Limb (tissue), 2 donors: ENCODE measurements around the gene HEATR9.
A peak's percentile ranks its signal among the peaks of the same experiment; 100 is the strongest.

Experiments used
- DNase-seq, 2 donors: peaks; one replicate each; pipeline ENCODE4 v3.0.0-alpha.2; 2016; ENCODE audit errors: extremely low spot score in 2 of 2

The HEATR9 gene

DNA sequence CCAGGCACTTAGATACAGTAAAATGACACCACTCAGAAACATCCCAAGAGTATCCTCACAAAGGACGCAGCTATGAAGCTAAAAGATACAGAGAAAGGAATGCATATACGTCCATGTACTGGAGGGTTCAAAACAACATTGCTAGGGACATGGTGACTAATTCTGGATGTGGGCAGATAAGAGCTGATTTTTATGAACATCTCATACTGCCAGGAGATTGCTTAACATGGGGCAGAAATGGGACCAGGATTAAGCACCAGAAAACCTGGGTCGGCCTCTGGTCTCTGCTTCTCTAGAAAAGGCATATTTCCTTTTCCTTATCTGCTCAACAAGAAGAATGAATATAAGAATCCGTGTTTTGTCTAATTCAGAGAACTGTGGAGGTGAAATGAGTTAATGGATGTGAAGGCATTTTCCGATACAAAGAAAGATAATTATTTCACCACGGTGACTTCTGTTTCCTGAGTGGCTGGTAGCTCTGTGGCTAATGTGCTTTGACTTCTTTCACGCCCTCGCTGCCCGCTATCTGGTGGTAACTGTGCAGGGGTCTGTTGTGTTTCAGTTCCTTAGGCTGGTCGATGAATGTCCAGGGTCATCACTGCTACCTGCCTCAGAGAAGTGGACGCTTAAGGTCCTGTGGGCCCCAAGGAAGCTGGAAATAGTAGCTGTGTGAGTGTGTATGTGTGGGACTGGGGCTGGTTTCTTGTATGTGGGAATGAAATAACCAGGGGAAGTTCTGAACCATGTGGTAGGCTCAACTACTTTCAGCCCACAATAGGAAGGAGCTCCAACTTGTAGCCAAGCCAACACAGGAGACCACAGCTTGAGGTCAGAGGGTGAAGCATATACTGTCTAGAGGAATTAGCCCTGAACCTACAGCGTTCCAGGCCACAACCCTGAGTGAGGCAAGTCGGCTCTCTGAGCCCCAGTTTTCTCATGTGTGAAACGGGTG is 27.2 kb upstream of the HEATR9 start:
- DNase-seq: no peak

DNA sequence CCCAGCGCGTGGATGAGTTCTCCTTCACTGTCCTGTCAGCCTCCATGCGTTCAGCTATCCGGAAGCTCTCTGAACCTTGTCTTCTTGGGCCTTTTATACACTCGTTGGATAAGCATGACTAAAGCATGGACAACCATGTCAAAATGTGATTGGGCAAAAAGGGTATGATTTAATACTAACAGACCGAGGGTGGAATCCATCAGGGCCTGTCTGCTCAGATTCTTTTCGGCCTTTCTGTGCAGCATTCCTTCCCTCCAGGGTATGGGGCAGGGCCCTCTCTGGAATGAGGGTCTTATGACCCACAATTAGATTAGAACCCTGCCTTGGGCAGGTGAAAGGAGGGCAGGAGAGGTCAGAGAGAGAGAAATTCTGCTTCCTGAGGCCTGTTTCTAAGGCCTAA is 25.5 kb upstream of the HEATR9 start:
- DNase-seq: no peak

DNA sequence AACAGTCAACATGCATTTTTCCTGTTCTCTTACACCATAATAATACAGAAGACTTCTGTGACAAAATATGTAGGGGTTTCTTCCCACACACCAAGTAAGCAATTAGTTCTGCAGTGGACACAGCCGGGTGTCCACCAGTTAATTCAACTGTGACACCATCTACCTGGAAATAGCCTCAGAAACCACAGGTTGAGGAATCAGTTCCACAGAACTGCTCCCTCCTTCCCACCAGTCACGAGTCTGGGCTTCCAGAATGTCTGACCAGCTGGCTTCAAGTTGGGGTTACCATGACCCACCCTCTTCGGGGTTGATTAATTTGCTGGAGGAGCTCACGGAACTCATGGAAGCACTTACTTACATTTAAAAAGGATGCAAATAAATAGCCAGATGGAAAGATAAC is 25.1 kb upstream of the HEATR9 start:
- DNase-seq: no peak

DNA sequence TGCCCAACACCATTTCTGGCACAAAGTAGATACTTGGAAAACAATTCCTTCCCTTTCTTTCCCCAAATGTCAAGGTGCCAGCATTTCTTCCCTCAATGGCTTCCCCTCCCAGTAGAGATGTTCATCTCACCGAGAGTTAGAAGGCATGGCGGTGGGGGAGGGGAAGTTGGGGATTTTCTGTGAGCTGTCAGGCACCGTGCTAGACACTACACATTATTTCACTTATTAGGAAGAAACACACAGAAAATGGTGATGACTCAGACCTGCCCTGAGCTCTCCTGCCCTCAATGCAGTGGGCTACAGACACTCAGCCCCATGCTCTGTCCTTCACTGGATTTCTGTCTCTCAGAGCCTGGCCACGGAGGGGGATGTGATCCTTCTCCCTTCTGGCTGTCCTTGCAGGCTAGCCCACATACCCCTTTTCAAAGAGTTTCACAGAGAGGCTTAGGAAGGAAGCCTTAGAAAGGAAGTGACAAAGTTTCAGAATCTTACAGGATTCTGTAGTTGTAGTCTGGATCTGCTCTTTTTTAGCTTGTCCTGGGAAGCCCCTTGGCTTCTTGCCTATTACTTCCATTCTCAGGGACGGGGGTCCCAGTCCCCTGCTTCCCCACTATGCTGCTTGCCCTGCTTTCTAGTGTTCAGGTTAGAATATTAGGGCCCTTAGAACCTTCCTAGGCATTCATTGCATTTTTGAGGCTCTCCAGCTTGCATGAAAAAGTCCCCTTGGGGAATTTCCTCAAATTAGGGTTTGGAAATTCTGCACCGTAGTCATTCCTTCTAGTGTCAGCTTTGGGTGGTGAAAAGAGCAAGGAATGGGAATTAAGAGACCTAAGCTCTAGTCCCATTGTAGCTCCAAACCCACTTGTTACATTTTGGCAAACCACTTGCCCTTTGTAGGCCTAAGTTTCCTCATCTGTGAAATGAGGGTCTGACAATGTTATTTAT is 23.7 kb upstream of the HEATR9 start:
- DNase-seq: no peak

DNA sequence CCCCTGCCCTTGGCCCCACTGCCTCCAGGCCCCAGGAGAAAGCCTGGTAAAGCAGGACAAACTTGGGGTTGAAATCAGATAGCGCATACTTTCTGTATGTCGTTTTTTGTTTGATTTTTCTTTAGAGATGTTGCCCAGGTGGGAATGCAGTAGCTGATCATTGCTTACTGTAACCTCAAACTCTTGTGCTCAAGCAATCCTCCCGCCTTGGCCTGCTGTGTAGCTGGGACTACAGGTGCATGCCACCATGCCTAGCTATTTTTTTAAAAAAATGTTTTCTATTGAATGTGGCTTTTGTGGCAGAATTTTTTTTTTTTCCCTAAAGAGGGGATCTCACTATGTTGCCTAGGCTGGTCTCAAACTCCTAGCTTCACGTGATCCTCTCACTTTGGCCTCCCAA is 22.6 kb upstream of the HEATR9 start:
- no peak for DNase-seq

DNA sequence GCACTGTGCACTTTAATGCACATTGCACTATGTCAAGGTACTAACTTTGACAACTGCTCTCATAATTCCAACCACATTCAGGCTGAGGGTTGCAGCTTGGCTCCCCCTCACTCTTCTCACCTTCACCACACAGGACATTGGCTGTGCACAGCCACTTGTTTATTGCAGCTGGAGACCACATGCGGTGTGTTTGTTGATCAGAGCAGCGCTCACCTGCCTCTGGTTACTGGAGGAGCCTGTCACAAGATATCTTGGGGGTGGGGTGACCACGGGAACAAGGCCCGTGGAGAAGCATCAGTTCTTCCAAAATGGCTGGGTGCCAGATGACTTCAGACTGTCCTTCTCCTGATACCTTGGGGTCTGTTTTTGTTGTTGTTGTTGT is 22.1 kb upstream of the HEATR9 start:
- DNase-seq: no peak

DNA sequence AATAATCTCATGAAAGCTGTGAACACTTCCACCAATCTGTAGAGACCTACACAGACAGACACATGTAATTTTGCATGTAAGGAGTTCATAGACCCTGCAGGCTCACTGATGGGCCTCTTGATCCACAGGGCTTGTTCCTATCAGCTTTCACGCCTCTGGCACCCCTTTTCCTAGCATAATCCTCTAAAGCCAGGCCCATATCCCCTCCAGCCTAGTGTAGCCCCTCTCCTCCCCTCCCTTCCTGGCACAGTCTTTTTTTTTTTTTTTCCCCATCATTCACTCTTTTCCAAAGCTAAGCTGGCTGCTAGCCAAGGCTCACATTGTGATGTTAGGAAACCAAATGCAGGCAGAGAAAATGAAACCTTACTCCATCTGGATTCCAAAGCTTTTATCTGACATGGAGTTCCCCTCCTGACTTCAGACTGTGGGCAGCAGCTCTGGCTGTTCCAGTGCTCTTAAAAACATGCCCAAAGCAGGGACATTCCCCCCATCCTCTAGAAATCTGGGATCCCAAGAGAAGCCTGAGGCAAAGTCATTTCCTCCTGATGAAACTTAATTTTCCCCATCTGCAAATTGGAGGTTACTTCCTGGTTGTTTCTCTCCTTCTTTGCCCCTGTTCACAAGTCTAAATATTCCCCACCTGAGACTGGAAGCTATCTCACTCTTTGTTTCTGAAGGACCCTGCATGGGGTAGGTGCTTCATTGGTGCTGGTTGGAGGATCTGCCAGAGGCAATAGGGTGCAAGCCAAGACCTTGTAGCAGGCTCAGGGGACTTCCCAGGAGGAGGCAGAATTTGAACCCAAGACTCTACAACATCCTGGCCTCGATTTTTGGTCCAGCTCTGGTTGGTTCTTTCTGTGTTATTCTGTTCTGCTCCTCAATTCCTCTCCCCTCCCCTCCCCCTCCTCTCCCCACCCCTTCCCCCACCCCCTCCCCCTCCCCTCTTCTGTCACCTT is 21.4 kb upstream of the HEATR9 start:
- DNase-seq: peak; percentile 71 to 80

DNA sequence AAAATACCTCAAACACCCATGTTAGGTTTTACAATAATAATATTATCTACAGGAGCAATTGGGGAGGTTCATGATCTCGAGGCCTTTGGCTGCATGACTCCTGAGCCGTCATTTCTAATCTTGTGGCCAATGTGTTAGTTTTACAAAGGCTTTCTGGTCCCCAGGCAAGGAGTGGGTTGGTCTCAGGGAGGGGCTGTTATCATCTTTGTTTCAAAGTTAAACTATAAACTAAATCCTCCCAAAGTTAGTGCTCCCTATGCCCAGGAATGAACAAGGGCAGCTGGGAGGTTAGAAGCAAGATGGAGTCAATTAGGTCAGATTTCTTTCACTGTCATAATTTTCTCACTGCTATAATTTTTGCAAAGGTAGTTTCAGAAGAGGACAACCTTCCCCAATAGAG is 20.6 kb upstream of the HEATR9 start:
- no peak for DNase-seq

DNA sequence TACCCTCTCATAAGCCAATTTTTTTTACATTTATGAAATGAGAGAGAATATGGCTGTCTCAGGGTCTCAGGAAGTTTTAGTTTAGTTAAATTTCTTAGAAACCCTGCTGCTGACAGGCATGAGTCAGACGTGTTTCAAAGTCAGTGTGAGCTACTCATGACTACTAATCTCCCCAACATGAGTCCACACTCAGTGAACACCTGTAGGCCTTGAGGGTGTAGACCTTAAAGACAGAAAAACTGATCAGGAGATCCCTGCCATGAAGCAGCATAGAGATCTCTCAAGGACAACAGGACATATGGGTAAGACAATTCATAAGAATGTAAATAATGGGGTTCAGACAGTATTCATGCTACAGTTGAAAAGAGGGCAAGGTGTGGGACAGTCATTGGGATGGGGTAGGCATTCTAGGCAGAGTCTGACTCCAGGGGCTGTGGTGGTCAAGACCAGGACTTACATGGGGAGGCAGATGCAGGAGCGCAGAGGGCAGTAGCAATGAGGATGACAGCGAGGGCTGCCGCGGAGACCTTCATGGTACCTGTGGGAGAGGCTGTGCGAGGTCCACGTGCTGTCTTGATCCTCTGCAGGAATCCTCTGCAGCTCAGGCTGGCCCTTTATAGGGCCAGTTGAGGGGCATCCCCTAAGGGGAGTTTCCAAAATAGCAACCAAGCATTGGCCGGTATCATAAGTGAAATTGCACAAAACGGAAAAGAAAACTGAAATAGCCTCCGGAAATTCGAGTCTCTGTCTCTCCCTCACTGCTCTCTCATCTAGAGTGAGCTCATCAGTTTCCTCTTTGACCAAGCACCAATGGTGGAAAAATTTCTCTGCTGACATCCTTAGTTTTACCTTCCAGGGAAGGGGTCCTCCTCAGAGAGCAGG is 11.3 kb upstream of the HEATR9 start, which contains the start of gene CCL5:
TSS of gene CCL5 (minus strand) at position 588 of the 882 bp plus-strand sequence.
- DNase-seq: no peak

DNA sequence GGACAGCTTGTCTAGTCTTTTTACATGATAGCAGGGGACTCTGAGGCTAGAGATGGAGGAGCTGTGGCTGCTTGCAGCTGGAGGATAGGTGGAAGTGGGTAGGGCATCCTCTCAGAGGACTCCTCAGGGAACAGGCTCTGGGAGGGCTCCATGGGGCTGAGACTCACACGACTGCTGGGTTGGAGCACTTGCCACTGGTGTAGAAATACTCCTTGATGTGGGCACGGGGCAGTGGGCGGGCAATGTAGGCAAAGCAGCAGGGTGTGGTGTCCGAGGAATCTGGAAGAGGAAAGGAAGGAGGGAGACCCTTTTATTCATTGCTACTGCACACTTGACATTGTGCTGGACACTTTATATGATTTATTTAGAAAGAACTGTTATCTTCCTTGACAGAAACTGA is 9.7 kb upstream of the HEATR9 start:
- no peak for DNase-seq

DNA sequence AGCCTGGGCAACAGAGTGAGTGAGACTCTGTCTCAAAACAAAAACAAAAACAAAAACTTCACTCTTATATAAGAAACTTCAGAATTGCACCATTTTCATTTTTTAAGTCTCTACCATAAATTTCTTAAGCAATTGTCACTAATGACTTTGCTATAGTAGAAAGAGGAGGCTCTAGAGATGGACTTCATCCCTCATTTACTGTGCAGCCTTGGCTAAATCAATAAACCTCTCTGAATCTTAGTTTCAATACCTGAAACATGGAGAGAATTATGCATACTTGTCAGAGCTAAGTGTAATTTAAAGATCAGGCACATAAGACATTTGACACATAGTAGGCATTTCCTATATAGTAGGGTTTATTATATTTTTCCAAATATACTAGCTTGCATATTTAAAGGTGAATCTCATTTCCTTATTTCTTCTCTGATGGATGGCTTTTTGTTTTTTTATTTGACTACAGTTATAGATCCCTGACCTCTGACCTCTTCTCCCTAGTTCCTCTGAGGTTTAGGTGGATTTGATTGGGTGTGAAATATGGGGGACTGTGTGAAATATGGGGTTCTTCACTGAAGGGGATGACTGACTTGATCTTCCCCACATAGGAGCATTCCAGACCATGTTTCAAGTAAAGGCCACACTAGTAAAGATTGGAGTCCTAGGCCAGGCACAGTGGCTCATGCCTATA is 8.8 kb upstream of the HEATR9 start:
- no peak for DNase-seq

DNA sequence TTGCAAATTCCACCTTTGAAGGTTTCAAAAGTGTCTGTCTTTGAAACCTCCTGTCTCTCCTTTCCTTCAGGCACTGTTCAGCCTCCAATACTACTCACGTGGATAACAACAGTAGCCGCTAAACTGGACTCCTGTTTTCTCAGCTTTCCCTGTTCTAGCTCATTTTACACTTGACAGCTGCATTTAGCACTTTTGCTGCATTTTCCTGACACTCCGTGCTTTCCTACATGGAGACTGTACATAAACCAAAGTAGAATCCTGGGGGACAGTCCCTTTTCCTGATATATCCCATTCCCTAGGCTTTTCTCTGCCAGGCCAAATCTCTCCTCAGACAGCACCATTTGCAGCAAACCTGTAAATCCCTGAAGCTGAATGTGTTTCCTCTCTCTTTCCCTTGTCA is 7.8 kb upstream of the HEATR9 start:
- no peak for DNase-seq

DNA sequence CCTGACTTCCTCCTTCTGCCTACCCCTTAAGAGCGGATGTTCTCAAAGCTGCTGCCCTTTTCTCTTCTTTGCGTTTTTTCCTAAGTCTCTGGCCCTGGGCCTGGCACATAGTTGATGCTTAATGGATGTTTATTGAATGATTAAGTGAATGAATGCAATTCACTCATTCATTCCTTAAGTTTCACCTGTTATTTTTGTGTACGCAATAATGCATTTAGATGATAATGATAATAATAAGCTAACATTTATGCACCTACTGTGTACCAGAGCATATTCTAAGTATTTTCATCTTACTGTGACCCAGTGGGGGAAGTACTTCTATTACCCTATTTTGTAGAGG is 7.1 kb upstream of the HEATR9 start:
- DNase-seq: no peak

DNA sequence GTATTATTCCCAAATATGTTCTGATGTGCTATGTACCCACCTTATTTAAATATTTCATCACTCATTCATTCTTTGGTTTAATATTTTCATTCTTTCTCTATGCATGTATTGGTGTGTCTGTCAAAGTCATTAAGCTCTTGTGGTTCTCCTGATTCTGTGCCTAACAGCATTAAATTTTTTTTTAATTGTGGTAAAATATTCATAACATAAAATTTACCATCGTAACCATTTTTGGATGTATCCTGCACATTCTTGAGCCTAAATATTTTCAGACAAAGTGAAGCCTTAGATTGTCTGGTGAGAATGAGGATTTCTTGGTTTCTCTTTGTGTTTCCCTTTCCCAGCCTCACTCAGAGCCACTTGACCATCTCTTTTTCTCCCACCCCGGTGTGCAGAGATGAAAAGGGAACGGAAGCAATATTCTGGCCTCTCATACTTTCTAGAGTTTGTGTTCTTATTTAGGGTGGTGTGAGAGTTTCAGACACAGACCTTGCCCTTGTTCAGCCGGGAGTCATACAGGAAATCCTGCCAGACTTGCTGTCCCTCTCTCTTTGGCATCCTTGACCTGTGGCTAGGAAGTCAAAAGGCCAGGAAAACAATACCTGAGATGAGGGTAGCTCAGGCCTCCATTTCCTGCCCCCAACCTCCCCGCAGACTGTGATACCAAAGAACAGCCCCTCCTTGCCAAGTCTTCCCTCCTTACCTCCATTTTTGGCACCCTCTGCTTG is 6.5 kb upstream of the HEATR9 start:
- no peak for DNase-seq

DNA sequence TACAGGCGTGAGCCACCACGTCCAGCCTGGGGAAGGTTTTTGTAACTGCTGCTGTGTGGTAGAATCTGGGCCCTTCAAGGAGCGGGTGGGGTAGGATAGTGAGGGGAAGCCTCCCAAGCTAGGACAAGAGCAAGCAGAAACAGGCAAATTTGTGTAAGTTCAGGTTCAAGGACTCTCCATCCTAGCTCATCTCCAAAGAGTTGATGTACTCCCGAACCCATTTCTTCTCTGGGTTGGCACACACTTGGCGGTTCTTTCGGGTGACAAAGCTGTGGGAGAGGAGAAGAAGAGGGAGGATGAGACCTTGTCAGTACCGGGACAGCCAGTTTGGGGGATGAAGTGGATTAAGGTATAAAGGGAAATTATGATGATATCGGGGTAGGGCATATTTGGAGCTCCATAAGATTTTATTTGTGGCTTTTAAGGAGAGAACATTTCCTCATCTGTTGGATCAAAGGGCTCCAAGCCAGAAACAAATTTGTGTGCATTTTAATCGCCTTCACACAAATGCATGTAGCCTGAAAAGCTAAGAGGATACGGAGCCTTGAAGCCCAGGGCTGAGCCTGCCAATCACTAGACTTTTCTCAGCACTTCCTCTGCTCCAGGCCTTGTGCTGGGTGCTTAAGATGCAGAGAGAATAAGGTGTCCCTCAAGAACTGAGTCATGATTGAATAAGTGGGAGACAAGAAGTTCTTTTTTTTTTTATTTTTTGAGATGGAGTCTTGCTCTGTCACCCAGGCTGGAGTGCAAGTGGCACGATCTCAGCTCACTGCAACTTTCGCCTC is 3.7 kb upstream of the HEATR9 start:
- no peak for DNase-seq

DNA sequence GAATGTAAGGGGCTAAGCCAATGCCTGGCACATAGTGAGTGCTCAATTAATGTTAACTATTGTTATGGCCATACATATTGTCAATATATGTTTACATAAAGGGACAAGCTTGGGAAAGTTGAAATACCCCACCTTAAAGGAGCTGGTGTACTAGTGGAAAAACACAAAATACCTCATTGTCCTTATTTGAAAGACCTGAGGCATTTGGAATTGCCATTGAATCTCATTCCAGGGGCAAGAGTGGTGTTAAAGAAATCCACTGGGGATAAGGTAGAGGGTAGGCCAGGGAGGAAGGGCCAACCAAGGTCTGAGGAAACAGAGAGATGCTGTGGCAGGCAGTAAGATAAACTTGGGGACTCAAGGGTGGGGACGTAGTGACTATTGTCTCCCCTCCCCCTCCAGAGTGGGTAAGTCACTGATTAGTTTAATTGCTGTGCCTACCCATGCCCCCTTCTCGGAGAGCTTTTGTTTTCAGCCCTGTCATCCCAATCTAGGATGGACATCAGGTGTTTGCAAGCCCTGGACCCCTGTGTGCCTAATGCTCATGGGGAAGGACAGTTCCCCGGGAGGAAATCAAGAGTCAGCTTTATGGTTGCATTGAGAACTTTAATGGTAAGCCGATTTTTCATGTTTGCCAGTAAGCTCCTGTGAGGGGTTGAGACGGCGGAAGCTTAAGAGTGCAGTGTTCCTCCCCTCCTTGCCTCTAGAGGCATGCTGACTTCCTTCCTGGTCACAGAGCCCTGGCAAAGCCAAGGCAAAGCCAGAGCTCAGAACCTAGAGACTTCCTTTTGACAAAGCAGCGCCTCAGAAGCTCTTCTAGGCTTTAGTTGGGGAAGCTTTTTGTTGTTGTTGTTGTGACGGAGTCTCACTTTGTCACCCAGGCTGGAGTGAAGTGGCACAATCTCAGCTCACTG is 2.5 kb upstream of the HEATR9 start:
- DNase-seq: no peak

DNA sequence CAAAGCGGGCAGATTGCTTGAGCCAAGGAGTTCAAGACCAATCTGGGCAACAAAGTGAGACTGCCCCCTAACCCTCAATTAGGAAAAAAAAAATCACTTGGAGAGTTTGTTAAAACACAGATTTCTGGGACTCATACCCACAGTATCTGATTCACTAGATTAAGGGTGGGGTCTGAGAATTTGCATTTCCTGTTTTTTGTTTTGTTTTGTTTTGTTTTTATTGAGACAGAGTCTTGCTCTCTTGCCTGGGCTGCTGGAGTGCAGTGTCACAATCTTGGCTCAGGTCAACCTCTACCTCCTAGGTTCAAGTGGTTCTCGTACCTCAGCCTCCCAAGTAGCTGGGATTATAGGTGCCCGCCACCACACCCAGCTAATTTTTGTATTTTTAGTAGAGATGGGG is 1.1 kb downstream of the HEATR9 start:
- DNase-seq: no peak
